ENCODE results near the gene METTL26.

METTL26 gene

GRCh38 chr16:674968-675883 lies 39.1 kb upstream of the METTL26 start, which contains the start of gene RHBDL1:
Gene RHBDL1, plus strand, starts transcription at chr16:675671. Its CDS starts 120 bp downstream, at chr16:675791.
- no peak for DNase-seq

DNA sequence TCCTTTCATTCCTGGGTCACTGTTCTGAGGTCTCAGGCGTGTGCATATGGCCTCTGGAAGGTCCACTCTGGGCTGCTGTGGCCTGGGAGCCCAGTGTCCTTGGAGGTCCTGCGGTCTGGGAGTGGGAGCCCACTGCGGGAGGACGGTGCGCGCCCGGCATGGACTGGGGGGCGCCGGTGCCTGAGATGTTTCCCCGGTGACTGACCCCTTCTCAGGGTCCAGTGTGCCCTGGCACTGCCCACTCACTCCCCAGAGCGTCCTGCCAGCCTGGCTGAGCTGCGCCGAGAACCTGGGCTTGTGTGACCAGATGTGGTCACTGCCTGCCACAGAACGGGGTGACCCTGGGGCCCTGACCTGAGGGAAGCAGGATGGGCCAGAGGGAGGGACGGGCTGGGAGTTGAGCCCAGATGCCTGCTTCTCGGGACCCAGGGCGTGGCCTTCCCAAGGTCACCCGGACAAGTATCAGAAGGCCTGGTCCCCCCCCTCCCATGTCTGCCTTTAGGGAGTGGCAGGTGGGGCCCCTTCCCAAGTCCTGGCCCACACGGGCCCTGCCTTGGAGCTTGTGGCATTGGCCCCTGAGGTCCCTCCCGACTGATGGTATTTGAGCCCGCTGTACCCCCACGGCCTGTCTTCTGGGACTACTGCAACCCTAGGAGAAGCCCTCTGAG lies 38.2 kb upstream of the METTL26 start:
- DNase-seq, result no peak

DNA sequence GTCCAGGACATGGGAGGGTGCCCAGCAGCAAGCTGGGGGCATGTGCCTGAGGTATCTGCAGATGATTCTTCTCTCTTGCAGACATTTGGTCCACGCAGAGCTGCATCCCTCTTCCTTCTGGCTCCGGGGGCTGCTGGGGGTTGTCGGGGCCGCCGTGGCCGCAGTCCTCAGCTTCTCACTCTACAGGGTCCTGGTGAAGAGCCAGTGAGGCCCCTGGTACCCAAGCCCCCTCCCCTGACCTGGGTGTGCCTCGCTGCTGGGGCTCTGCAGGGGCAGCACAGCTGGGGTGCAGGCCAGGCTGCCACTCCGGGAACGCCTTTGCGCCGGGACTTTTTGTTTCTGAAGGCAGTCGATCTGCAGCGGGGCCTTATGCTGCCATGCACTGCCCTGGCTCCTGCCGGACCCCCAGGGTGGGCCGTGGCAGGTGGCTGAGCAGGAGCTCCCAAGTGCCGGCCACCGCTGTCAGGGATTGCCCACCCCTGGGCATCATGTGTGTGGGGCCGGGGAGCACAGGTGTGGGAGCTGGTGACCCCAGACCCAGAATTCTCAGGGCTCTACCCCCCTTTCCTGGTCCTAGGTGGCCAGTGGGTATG lies 37.4 kb upstream of the METTL26 start:
- DNase-seq, result no peak

GRCh38 chr16:672851-673250 lies 36.7 kb upstream of the METTL26 start:
- no peak for DNase-seq

- no peak for DNase-seq
Measured at GRCh38 chr16:672371-672770, 36.3 kb upstream of the METTL26 start.

- DNase-seq, result no peak
Measured at GRCh38 chr16:671353-672131, 35.4 kb upstream of the METTL26 start.

GRCh38 chr16:670485-671352 lies 34.6 kb upstream of the METTL26 start:
- no peak for DNase-seq

- no peak for DNase-seq
Measured at GRCh38 chr16:669666-670065, 33.6 kb upstream of the METTL26 start.

DNA sequence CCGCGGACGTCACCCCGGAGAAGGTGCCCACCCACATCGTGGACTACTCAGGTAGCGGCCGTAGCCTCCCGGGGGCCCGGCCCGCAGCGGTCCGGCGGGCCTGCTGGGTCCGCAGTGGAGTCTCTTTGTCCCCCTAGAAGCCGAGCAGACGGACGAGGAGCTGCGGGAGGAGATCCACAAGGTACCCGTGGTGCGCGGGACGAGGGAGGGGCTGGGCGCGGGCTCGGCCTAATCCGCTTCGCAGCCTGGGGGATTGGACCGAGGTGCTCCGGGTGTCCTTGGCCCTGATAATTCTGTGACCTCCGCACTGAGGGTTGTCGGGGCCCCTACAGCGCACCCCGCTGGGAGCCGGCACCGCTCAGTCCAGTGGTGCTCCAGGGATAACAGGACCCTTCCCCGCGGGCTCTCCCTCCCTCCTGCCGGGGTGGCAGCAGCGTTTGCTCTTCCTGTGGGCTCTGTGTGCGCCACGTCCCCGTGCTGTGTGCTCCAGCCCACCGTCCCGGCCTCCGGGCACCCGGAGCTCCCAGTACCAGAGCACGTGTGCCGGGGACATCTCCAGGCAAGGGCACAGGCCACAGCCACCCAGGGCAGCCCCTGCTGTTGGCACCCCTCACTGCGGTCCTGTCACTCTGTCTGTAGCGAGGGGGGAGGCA lies 32.5 kb upstream of the METTL26 start:
- DNase-seq, result peak in 1 of 2 donors; percentile 31

- DNase-seq, result peak; percentile 94 to 96
Measured at GRCh38 chr16:667780-668518, 31.8 kb upstream of the METTL26 start, which contains the start of gene RHOT2. Gene RHOT2, plus strand, starts transcription at chr16:668132. Its CDS starts 68 bp downstream, at chr16:668200.

DNA sequence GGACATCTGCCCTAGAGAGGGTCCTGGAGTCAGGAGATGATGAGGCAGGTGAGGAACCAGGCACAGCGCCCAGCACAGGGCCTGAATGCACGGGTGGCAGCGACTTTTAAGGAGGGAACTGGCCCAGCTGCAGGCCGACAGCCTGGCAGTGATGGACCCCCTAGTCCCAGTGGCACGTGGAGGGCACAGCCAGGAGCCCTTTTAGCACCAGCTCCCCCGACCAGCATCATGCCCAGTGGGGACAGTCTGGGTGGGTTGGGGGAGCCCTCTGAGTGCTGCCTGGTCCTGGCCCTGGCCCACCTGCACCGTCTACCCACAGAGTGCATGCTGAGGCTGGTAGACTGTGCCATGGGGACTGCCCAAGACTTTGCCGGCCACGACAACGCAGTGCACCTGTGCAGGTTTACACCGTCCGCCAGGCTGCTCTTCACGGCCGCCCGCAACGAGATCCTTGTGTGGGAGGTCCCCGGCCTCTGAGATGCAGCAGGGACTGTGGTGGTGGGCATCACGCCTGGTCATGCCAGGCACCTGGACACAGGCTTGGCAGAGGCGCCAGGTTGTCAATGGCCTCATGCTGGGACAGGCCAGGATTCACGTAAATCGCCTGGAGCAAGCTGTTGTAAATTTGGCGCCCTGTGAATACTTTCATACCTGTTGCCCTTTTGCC lies 31.1 kb upstream of the METTL26 start:
- DNase-seq, result no peak

DNA sequence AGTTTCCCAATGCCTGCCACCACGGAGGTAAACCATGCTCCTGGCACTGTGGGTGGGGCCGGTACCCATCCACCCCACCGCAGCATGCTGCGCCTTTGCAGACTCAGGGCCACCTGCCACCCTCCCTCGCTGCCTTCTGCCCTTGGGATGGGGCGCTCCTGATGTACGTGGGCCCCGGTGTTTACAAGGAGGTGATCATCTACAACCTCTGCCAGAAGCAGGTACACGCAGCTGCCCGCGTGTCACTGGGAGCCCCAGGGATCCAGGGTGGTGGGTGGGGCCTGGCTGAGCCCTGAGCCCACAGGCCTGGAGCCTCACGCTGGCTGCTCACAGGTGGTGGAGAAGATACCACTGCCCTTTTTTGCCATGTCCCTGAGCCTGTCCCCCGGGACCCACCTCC lies 30.5 kb upstream of the METTL26 start:
- no peak for DNase-seq

GRCh38 chr16:662597-662996 lies 26.5 kb upstream of the METTL26 start:
- no peak for DNase-seq

DNA sequence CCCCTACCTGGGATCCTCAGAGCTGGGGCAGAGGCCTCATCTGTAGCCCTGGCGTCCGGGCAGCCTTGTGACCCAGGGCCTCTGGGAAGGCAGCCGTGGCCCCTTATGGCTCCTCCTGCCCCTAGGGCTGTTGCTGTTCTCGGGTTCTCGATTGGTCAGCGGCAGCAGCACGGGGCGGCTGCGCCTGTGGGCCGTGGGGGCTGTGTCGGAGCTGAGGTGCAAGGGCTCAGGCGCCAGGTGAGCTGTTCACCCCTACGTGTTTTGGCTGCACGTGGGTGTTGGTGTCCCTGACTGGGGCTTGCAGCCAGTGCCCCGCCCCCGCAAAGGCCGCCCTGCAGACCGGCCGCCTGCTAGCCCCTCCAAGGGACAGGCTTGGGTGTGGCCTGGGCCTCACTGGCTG lies 26.0 kb upstream of the METTL26 start:
- no peak for DNase-seq

- no peak for DNase-seq
Measured at GRCh38 chr16:661184-661821, 25.2 kb upstream of the METTL26 start.

GRCh38 chr16:660459-661183 lies 24.5 kb upstream of the METTL26 start:
- DNase-seq, result peak; percentile 72 to 76

- DNase-seq, result no peak
Measured at GRCh38 chr16:660132-660458, 24.0 kb upstream of the METTL26 start.

GRCh38 chr16:659618-660017 lies 23.5 kb upstream of the METTL26 start:
- DNase-seq, result no peak

Measured in stimulated activated CD4-positive, alpha-beta T cell treated with anti-CD3 and anti-CD28 coated beads, Interleukin-2, amount 100 ng/mL, for 24 hours (primary cell).